Smooth muscle cell (in vitro differentiated cells): Measurements from ENCODE around the gene FOXD3. TPM values are rescaled to one million over a fixed set of nuclear protein-coding genes. Genes with fewer than 3 reads are reported as not detected.

Experiments
- DNase-seq: peaks from one replicate; lab custom pipeline; 2025; ENCODE audit not compliant: unreplicated experiment; lab: John Stamatoyannopoulos, UW
- H2AFZ ChIP-seq: fragments of 200-600 bp; sonication (generic); 2 replicates; pipeline ENCODE4 v1.6.0; 2016; ENCODE audit warnings: antibody characterized with exemption, low read depth, mild to moderate bottlenecking
- H3F3A ChIP-seq: fragments of 200-600 bp; sonication (generic); 2 replicates; pipeline ENCODE4 v1.6.0; 2017; ENCODE audit warnings: antibody characterized with exemption, low read depth
- H3K27ac ChIP-seq: fragments of 200-600 bp; sonication (generic); 2 replicates; pipeline ENCODE4 v1.5.1; 2016; ENCODE audit warnings: low read depth, mild to moderate bottlenecking
- H3K27me3 ChIP-seq: fragments of 200-600 bp; sonication (generic); 2 replicates; pipeline ENCODE4 v1.6.1; 2016; ENCODE audit warnings: low read depth, mild to moderate bottlenecking
- H3K36me3 ChIP-seq: fragments of 200-600 bp; sonication (generic); 2 replicates; pipeline ENCODE4 v1.5.1; 2016; ENCODE audit warnings: low read depth
- H3K4me1 ChIP-seq: fragments of 200-600 bp; sonication (generic); 2 replicates; pipeline ENCODE4 v1.5.1; 2016; ENCODE audit warnings: low read depth
- H3K4me2 ChIP-seq: fragments of 200-600 bp; sonication (generic); 2 replicates; pipeline ENCODE4 v1.6.0; 2016; ENCODE audit warnings: mild to moderate bottlenecking
- H3K4me3 ChIP-seq: fragments of 200-600 bp; sonication (generic); 2 replicates; pipeline ENCODE4 v1.5.1; 2016; ENCODE audit warnings: mild to moderate bottlenecking
- H3K79me2 ChIP-seq: fragments of 200-600 bp; sonication (generic); 2 replicates; pipeline ENCODE4 v1.6.0; 2016; ENCODE audit warnings: low read depth, mild to moderate bottlenecking
- H3K9ac ChIP-seq: fragments of 200-600 bp; sonication (generic); 2 replicates; pipeline ENCODE4 v1.6.0; 2016; ENCODE audit warnings: low read depth
- H3K9me3 ChIP-seq: fragments of 200-600 bp; sonication (generic); replicated peaks from 2 replicates; pipeline ENCODE4 v1.5.1; 2016; ENCODE audit warnings: low read depth
- H4K20me1 ChIP-seq: fragments of 200-600 bp; sonication (generic); 2 replicates; pipeline ENCODE4 v1.6.0; 2016; ENCODE audit warnings: low read depth
- CTCF ChIP-seq: fragments of 200-600 bp; sonication (generic); IDR thresholded peaks from 2 replicates; pipeline ENCODE4 v1.5.1; 2017; ENCODE audit warnings: borderline replicate concordance, mild to moderate bottlenecking, antibody characterized with exemption; ENCODE audit not compliant: insufficient read depth, poor library complexity, severe bottlenecking
- whole genome bisulfite sequencing: methylation state at CpG from one replicate; pipeline ENCODE4 v1.1.7; 2016; ENCODE audit warnings: low lambda C conversion rate; 5-methylcytosine and 5-hydroxymethylcytosine counted together
- polyA plus RNA-seq: library from polyadenylated mRNA; unstranded; fragments of >200 nt; fragmentation: Nextera tagmentation; extraction: Ambion mirVana; gene quantifications from 2 replicates; pipeline ENCODE4 v1.2.1, GENCODE V29; 2016
- total RNA-seq: library from RNA; depleted of rRNA; stranded (reverse); fragments of >200 nt; gene quantifications from 2 replicates; pipeline ENCODE4 v1.2.3, GENCODE V29; 2014

The FOXD3 gene
- total and polyA plus RNA-seq, 2 experiments from 2014 or later: not detected

DNA sequence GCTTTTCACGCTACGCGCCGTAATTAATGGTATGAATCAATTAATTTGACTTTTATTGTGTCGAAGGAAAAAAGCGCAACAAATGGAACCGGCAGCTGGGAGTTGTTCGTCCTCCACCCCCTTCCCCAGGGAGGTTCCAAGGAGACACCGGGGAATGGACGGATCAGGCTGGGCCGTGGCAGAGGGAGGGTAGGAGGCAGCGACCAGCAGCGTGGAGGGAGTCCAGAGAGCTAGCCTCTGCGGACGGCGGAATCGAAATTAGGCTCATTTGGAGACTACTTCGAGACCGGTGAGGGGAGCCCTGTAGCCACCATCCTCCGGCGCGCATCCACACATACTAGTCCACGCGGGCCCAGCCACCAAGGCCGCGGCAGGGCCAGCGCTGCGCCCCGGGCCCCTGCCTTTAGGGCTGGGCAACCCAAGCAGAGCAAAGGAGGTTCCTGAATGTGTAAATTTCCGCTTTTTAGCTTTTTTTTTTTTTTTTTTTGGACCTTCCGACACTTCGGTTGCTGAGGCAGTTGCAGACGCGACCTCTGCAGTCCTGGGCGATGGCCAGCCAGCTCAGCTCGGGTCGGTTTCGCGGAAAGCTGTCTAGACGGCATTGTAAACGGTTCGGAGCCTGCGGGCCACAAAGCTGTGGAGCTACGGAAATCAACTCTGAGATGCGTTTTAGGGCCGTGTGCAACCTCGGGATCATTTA, 2.2 kb upstream of the FOXD3 start:
- Histone ChIP-seq H3K4me3 (no peak overlapping the region), H2AFZ (no peak overlapping the region), H4K20me1 (no peaks in the 10 kb centered on the region), H3K9me3 (no peaks in the 10 kb centered on the region), H3K79me2 (no peaks in the 10 kb centered on the region), H3F3A (no peaks in the 10 kb centered on the region), H3K36me3 (no peaks in the 10 kb centered on the region), H3K4me2 (peak overlapping the region; percentile 21), H3K4me1 (peaks cover 18% of the 10 kb centered on the region), H3K27me3 (peaks cover 100% of the 10 kb centered on the region), H3K27ac (no peak overlapping the region), H3K9ac (no peak overlapping the region)
- WGBS: 5% methylated on average over 47 of the region's 47 CpGs
- TF ChIP-seq CTCF: no peak
- DNase-seq: no peak

DNA sequence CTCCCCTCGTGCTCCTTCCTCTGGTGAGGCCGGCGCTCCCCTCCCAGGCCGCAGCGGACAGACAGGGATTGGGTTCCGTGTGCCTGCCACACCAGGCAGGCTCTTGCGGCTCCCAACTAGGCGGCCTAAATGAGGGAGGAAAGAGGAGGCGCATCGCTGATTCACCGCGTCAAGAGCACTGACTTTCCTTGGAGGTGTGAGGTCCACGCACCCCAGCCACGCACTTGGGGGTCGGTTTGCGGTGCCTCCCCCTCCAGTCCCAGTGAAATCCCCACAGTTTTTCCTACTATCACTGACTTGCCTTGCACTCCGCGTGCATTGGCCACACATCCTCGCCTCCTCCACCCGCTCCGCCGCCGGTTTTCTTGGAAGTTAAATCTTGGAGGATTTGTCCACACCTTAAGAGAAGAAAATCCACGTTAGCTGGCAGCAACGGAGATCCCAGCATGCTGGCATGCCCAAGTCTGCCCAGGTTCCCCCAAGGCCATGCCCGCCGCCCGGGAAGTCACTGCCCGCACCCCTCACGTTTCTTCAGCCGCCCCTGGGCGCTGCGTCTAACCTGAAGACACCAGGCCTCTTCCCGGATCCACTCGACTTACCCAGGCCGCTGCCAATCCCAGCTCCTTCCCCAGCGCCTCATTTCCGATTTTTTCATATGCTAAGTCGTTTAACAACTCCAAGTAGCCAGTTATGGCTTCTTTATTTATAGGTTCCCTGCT, 1.1 kb upstream of the FOXD3 start:
- no peak for TF ChIP-seq CTCF
- no peak overlapping the region for H3K4me2 ChIP-seq
- H3K27me3 ChIP-seq: peaks cover 100% of the 10 kb centered on the region
- no peak overlapping the region for H3K4me3 ChIP-seq
- H3K36me3 ChIP-seq: no peaks in the 10 kb centered on the region
- 3% methylated on average over 38 of the region's 39 CpGs for WGBS
- H2AFZ ChIP-seq: no peak overlapping the region
- no peaks in the 10 kb centered on the region for H3K9me3 ChIP-seq
- no peak overlapping the region for H3K27ac ChIP-seq
- H3F3A ChIP-seq: no peaks in the 10 kb centered on the region
- H4K20me1 ChIP-seq: no peaks in the 10 kb centered on the region
- no peak overlapping the region for H3K9ac ChIP-seq
- DNase-seq: no peak
- peaks cover 18% of the 10 kb centered on the region for H3K4me1 ChIP-seq
- no peaks in the 10 kb centered on the region for H3K79me2 ChIP-seq

DNA sequence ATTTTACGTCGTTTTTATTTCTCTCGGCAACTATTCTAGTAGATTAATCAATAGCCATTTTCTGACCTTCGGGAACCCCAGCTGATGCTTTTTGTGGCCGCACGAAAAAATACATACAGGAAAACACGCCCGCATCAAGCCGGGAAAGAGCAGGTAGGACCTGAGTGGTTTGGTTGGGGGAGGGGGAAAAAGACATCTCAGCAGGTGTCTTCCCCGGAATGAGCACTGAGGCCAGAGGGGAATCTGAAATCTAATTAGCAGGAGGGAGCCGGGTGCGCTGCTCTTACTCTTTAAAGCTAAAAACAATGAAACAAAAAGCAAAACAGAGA, 618 bp upstream of the FOXD3 start:
- H3K36me3 ChIP-seq: no peaks in the 10 kb centered on the region
- no peaks in the 10 kb centered on the region for H3K79me2 ChIP-seq
- 1% methylated on average over 12 of the region's 12 CpGs for WGBS
- DNase-seq: no peak
- H4K20me1 ChIP-seq: no peaks in the 10 kb centered on the region
- H3K4me2 ChIP-seq: peak overlapping the region; percentile 86
- no peak for TF ChIP-seq CTCF
- no peak overlapping the region for H2AFZ ChIP-seq
- H3K27me3 ChIP-seq: peaks cover 100% of the 10 kb centered on the region
- peak overlapping the region; percentile 51 for H3K4me3 ChIP-seq
- no peaks in the 10 kb centered on the region for H3K9me3 ChIP-seq
- H3K27ac ChIP-seq: no peak overlapping the region
- no peaks in the 10 kb centered on the region for H3F3A ChIP-seq
- peaks cover 18% of the 10 kb centered on the region for H3K4me1 ChIP-seq
- no peak overlapping the region for H3K9ac ChIP-seq
